Natural killer cell (primary cell): Measurements from ENCODE around the gene RARRES1. TPM values are rescaled to one million over a fixed set of nuclear protein-coding genes. Genes with fewer than 3 reads are reported as not detected.

Source experiments
- ATAC-seq, 3 donors: fragments of 150-1000 bp in 2 of 3; fragments of 200-7000 bp in 1 of 3; cut with Tn5 transposase; 1 replicate in 1 of 3; 2 replicates in 2 of 3; pipeline ENCODE4 v1.10.0; 2021; ENCODE audit warnings: mild to moderate bottlenecking in 2 of 3, moderate library complexity in 2 of 3
- DNase-seq, 2 donors: peaks; one replicate each; pipeline versions ENCODE4 v3.0.0 to v3.0.0-alpha.2; 2013 to 2021; ENCODE audit warnings: mixed read lengths in 1 of 2
- H3K27ac ChIP-seq: one replicate; pipeline ENCODE4 v1.5.1; 2013; ENCODE audit warnings: mild to moderate bottlenecking, low read length
- H3K27me3 ChIP-seq: one replicate; pipeline ENCODE4 v1.6.1; 2013; ENCODE audit warnings: low read length; ENCODE audit not compliant: control insufficient read depth, insufficient read depth
- H3K36me3 ChIP-seq: one replicate; pipeline ENCODE4 v1.6.1; 2013; ENCODE audit warnings: low read length; ENCODE audit not compliant: control insufficient read depth, insufficient read depth
- H3K4me1 ChIP-seq: one replicate; pipeline ENCODE4 v1.6.1; 2013; ENCODE audit warnings: low read length; ENCODE audit not compliant: control insufficient read depth, insufficient read depth
- H3K4me3 ChIP-seq: one replicate; pipeline ENCODE4 v1.5.1; 2013; ENCODE audit warnings: low read length
- H3K9me3 ChIP-seq: one replicate; pipeline ENCODE4 v1.6.1; 2013; ENCODE audit warnings: low read length; ENCODE audit not compliant: control insufficient read depth, insufficient read depth
- H3K27ac Mint-ChIP-seq, 2 donors: one replicate each; pipeline ENCODE4 v1.8.0; 2022; ENCODE audit warnings: mild to moderate bottlenecking in 2 of 2, mixed read lengths in 2 of 2, moderate library complexity in 1 of 2
- H3K27me3 Mint-ChIP-seq, 2 donors: one replicate each; pipeline ENCODE4 v1.8.0; 2022; ENCODE audit warnings: low read depth in 2 of 2, mixed read lengths in 2 of 2
- H3K36me3 Mint-ChIP-seq: one replicate; pipeline ENCODE4 v1.8.0; 2022; ENCODE audit warnings: mixed read lengths
- H3K4me1 Mint-ChIP-seq, 2 donors: one replicate each; pipeline ENCODE4 v1.8.0; 2022; ENCODE audit warnings: mixed read lengths in 2 of 2
- H3K4me3 Mint-ChIP-seq: one replicate; pipeline ENCODE4 v1.8.0; 2022; ENCODE audit warnings: mild to moderate bottlenecking, moderate library complexity, mixed read lengths
- H3K9me3 Mint-ChIP-seq, 2 donors: one replicate each; pipeline ENCODE4 v1.8.0; 2022; ENCODE audit warnings: mixed read lengths in 2 of 2
- CTCF ChIP-seq: fragments of 200-600 bp; IDR thresholded peaks from one replicate; pipeline ENCODE4 v1.8.0; 2022; ENCODE audit warnings: antibody characterized with exemption
- WGBS: methylation state at CpG from one replicate; pipeline ENCODE4 v1.1.7; 2013; ENCODE audit warnings: missing lambda C conversion rate; ENCODE audit not compliant: insufficient coverage; 5-methylcytosine and 5-hydroxymethylcytosine counted together
- intact Hi-C: fragments of 100-400 bp; cut with micrococcal nuclease; formaldehyde crosslinking; loops from one replicate; pipeline ENCODE4 v1.14.2; 2022
- total RNA-seq, 4 donors: library from RNA; stranded (reverse); fragments of 120-200 nt in 1 of 4; gene quantifications; one replicate each; pipeline versions ENCODE4 v1.2.3 to v1.2.4, GENCODE V29; 2013 to 2022

Gene RARRES1
- total RNA-seq, 3 donors from 2014 or later (not counting 1 experiment from before 2014, with no cell fraction given) = not detected

GRCh38 chr3:158768361-158768787, 36.1 kb upstream of the RARRES1 start:
- no peak overlapping the region for H3K27ac Mint-ChIP-seq
- DNase-seq = no peak
- no peaks in the 10 kb centered on the region for H3K36me3 ChIP-seq
- no peaks in the 10 kb centered on the region for H3K4me1 ChIP-seq
- 65% methylated on average over 7 of the region's 7 CpGs for WGBS
- H3K9me3 Mint-ChIP-seq = no peaks in the 10 kb centered on the region
- no peak overlapping the region for H3K4me3 Mint-ChIP-seq
- intact Hi-C loops = no loop called here
- no peak for ATAC-seq
- H3K27me3 ChIP-seq = no peaks in the 10 kb centered on the region
- peaks cover 0 to 7% of the 10 kb centered on the region in 2 donors for H3K27me3 Mint-ChIP-seq
- H3K27ac ChIP-seq = no peak overlapping the region
- H3K9me3 ChIP-seq = no peaks in the 10 kb centered on the region
- no peaks in the 10 kb centered on the region for H3K36me3 Mint-ChIP-seq
- no peak overlapping the region for H3K4me3 ChIP-seq
- no peak for TF ChIP-seq CTCF
- no peaks in the 10 kb centered on the region for H3K4me1 Mint-ChIP-seq

DNA sequence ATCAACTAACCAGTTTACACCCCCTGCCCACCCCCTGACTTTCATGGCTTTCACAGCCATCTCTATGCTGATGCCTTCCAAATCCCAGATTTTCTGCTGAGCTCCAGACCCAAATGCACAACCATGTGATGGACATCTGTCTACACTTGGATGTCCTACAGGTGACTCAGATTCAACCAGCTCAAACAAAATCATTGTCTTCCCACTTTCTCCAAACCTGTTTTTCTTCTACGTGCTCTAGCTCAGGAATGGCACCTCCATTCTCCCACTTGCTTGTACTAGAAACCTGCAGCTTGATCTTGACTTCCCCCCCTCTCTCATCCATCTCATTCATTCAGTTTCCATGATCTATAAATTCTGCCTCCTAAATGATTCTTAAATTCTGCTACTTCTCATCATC, 34.1 kb upstream of the RARRES1 start:
- Mint-ChIP-seq H3K9me3 (no peaks in the 10 kb centered on the region), H3K27ac (no peak overlapping the region), H3K4me1 (no peaks in the 10 kb centered on the region), H3K36me3 (no peaks in the 10 kb centered on the region), H3K27me3 (peaks cover 0 to 7% of the 10 kb centered on the region in 2 donors), H3K4me3 (no peak overlapping the region)
- intact Hi-C loops = no loop called here
- WGBS = 88% methylated on average over 1 of the region's 1 CpG
- Histone ChIP-seq H3K27me3 (no peaks in the 10 kb centered on the region), H3K4me3 (no peak overlapping the region), H3K36me3 (no peaks in the 10 kb centered on the region), H3K27ac (no peak overlapping the region), H3K4me1 (no peaks in the 10 kb centered on the region), H3K9me3 (no peaks in the 10 kb centered on the region)
- no peak for TF ChIP-seq CTCF
- ATAC-seq = no peak
- DNase-seq = no peak

- no peaks in the 10 kb centered on the region for H3K27me3 ChIP-seq
- TF ChIP-seq CTCF = no peak
- intact Hi-C loops = no loop called here
- H3K27ac ChIP-seq = no peak overlapping the region
- H3K9me3 ChIP-seq = no peaks in the 10 kb centered on the region
- no peaks in the 10 kb centered on the region for H3K36me3 ChIP-seq
- H3K4me3 Mint-ChIP-seq = no peak overlapping the region
- WGBS = 93% methylated on average over 3 of the region's 3 CpGs
- H3K4me1 ChIP-seq = no peaks in the 10 kb centered on the region
- ATAC-seq (no peak), DNase-seq (no peak)
- H3K27ac Mint-ChIP-seq = no peak overlapping the region
- H3K4me3 ChIP-seq = no peak overlapping the region
- H3K36me3 Mint-ChIP-seq = no peaks in the 10 kb centered on the region
- H3K4me1 Mint-ChIP-seq = no peaks in the 10 kb centered on the region
- no peaks in the 10 kb centered on the region for H3K9me3 Mint-ChIP-seq
- H3K27me3 Mint-ChIP-seq = peaks cover 0 to 7% of the 10 kb centered on the region in 2 donors
Measured at GRCh38 chr3:158765518-158766205, 33.4 kb upstream of the RARRES1 start.

DNA sequence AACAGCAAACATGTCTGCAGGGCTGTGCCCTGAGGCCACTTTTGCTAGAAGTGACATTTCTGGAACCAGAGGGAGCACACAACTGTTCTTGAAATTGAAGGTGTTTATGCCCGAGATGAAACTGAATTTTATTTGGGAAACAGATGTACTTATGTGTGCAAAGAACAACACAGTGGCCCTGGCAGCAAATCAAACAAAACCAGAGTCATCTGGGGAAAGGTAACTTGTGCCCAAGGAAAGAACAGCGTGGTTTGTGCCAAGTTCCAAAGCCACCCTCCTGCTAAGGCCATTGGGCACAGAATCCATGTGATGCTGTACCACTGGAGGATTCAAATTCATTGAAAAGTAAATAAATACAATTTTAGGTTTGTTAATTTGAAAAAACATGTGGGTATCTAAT, 31.2 kb upstream of the RARRES1 start:
- Histone ChIP-seq H3K27me3 (no peaks in the 10 kb centered on the region), H3K27ac (no peak overlapping the region), H3K9me3 (no peaks in the 10 kb centered on the region), H3K4me1 (no peaks in the 10 kb centered on the region), H3K36me3 (no peaks in the 10 kb centered on the region), H3K4me3 (no peak overlapping the region)
- no peaks in the 10 kb centered on the region for H3K4me1 Mint-ChIP-seq
- H3K27ac Mint-ChIP-seq = no peak overlapping the region
- no peak for ATAC-seq
- intact Hi-C loops = no loop called here
- DNase-seq = no peak
- no peaks in the 10 kb centered on the region for H3K9me3 Mint-ChIP-seq
- no peak overlapping the region for H3K4me3 Mint-ChIP-seq
- whole genome bisulfite sequencing = 87% methylated on average over 2 of the region's 2 CpGs
- H3K36me3 Mint-ChIP-seq = no peaks in the 10 kb centered on the region
- peaks cover 0 to 7% of the 10 kb centered on the region in 2 donors for H3K27me3 Mint-ChIP-seq
- TF ChIP-seq CTCF = no peak
